Hair follicle dermal papilla cell (primary cell): ENCODE results near the gene BRCA1. TPM values are rescaled to one million over a fixed set of nuclear protein-coding genes. Genes with fewer than 3 reads are reported as not detected.

Experiments
- small RNA-seq: library from RNA; depleted of rRNA; stranded (forward); fragments of <200 nt; gene quantifications from one replicate; pipeline ENCODE3, GENCODE V24; 2012
- total RNA-seq: library from RNA; depleted of rRNA; stranded (reverse); fragments of >200 nt; gene quantifications from 2 replicates; pipeline ENCODE4 v1.2.3, GENCODE V29; 2012

Gene BRCA1
- total RNA-seq: 6.4 and 8.3 TPM in 2 replicates

GRCh38 chr17:43125133-43125966, at the start of gene BRCA1:
BRCA1 (minus strand) TSS chr17:43125364; CDS start chr17:43124096, 1,268 bp downstream.

DNA sequence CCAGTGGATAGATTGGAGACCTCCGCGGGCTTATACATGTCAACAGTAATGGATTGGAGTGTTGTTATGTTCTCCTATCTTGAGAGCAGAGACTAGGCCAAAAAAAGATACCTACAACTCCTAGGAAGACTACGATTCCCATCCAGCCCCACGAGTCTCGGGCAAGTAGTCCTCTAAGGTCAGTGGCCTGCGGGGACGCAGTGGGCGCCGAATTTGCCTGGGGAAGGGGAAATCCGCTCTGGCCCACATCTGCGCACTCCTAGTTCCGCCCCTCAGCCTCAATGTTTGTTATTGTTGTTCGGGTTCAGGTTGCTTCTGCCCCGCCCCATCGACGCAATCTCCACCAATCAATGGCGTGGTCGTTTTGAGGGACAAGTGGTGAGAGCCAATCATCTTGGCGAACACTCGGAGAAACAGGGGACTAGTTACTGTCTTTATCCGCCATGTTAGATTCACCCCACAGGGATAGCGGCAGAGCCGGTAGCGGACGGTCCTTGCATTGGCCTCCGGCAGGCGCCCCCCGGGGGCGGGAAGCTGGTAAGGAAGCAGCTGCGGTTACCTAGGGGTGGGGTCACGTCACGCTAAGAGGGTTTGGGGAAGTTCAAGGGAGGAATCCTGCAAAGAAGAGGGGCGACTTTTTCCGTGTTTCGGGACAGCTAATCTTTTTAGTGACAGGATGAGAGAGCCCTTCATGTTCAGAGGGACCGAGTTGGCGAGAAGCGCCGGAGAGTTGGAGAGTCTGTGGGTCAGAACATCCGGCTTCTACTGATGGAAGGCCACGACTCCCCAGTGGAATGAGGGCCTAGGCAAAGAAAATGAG, 45.8 kb upstream of the BRCA1 start, which contains the start of gene NBR1:
Gene NBR1, plus strand, starts transcription at position 449 of the 820 bp plus-strand sequence. CDS start 4,586 bp downstream, outside the sequence.

DNA sequence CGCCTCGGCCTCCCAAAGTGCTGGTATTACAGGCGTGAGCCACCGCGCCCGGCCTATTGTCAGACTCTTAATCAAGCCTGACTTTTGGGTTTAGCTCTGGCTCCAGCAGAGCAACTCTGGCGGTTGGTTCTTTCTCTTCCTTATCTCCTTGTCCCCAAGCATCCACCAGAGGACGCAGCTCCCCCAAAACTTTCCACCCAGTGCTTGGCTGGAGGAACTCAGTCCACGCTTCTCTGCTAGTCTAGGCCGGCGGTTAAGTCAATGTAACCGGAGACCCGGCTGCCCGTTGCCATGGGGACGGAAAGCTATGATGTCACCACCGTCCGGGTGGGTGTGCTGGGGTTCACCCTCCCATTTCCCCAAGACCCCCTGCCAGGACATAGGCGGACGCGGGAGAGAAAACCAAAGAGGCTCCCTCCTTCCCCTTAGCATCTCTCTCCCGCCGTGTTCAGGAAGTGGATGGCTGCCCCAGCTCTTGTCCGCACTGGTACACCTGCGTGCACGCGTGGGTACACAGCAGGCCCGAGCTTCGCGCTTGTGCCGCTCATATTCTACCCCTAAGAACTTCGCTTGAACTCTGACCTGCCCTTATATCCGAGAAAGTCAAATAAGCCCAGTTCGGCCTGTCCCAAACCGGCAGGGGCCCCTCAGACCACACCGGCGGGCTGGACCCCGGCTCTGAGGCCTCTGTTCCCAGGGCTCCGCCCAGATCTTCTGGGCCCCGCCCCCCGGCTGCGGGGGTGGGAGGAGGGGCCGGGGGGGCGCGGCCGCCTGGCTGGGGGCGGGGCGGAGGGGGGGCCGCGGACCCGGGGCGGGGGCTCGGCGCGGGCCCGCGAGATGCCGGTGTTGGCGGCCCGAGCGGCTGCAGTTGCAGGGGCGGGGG, 100.5 kb downstream of the BRCA1 start, which contains the start of gene RND2:
Gene RND2, plus strand, starts transcription at position 825 of the 883 bp plus-strand sequence. CDS start 117 bp downstream, outside the sequence.

DNA sequence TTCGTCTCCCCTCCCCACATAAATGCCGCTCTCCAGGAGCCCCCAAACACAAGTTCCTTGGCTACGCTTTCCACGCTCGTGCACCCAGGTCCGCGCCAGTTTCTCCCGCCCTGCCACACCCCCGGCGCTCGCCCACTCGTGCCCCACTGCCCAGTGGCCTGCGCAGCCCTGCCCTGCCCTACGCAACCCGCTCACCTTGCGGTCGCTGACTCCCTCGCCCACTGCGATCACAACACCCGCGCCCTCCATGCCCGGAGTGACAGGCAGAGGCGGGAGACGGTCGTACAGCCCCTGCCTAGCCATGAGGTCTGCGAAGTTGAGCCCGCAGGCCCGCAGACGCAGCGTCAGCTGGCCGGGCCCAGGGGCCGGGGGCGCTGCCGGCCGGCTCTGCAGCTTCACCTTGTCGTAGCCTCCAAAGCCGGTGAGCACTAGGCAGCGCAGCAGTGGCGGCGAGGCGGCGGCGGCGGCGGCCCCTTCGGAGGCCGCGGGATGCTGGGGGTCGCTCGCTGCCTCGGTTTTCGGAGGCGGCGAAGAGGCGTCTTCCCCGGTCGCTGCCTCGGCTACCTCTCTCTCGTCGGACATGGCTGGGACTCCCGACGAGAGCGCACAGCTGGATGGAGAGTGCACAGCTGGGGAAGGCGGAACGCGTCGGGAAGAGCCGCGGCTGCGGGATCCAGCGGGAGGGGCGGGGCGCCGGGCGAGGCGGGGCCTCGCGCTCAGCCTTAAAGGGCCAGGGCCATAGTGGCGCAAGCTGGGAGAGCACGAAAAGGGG, 103.2 kb downstream of the BRCA1 start, which contains the start of gene VAT1:
Gene VAT1, minus strand, starts transcription at position 645 of the 772 bp plus-strand sequence. Its CDS starts 63 bp downstream, at position 582.

DNA sequence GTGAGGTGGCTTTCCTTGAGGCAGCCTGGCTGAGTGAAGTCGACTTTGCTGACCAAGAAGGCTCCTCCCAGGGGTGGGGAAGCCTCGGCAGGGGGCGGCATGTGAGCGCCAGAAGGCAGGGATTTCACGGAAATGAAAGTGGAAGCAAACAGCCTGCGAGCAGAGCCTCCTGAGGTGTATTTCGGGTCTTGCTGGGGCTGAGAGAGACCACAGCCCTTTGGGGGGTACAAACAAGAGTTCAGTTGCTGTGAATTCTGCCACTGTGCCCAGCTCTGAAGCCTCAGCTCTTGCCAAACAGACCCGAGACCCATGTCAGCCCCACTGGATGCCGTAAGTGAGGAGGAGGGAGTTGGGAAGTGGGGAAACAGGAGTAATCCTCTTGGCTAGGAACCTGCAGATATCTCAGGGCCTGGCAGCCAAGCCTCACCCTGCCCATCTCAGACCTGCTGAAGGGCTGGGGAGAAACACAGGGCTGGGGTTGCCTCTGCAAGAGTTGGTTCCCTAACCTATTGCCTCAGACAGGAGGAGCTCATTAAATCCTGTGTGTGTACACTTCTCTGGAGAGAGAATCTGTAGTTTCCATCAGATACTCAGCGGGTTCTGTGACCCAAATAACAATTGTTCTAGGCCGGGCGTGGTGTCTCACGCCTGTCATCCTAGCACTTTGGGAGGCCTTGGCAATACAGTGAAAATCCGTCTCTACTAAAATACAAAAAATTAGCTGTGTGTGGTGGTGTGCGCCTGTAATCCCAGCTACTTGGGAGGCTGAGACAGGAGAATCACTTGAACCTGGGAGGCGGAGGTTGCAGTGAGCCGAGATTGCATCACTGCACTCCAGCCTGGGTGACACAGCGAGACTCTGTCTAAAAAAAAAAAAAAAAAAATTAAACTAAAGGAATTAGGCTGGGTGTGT, 118.3 kb downstream of the BRCA1 start, which contains the start of gene IFI35:
Gene IFI35, plus strand, starts transcription at position 146 of the 913 bp plus-strand sequence. Its CDS starts 164 bp downstream, at position 310.

GRCh38 chr17:42997984-42998938, 126.9 kb downstream of the BRCA1 start, which contains the start of gene RPL27:
RPL27 (plus strand) TSS chr17:42998419; CDS start chr17:42998751, 332 bp downstream.

Small RNAs within 50 kb of the gene (small RNA-seq; reads per million reads assigned to genes)
- gene AC060780.2 (not detected), gene AC060780.3 (not detected), gene AC135721.1 (not detected)

Other genes with a start within 250 kb of the BRCA1 start
- gene G6PC1, start 224.6 kb downstream of the BRCA1 start, total RNA-seq: not detected in 2 replicates
- 15.3 and 16.4 TPM in 2 replicates for gene AARSD1, start 160.9 kb downstream of the BRCA1 start, total RNA-seq
- not detected in 2 replicates for gene PTGES3L, start 145.3 kb downstream of the BRCA1 start, total RNA-seq
- 10.8 and 13.3 TPM in 2 replicates for gene RUNDC1, start 144.8 kb downstream of the BRCA1 start, total RNA-seq
- gene RPL27, start 126.9 kb downstream of the BRCA1 start, total RNA-seq: 404 and 600 TPM in 2 replicates
- 69.8 and 71.7 TPM in 2 replicates for gene IFI35, start 118.6 kb downstream of the BRCA1 start, total RNA-seq
- gene VAT1, start 103.0 kb downstream of the BRCA1 start, total RNA-seq: 357 and 482 TPM in 2 replicates
- 0.32 and 0.49 TPM in 2 replicates for gene RND2, start 100.1 kb downstream of the BRCA1 start, total RNA-seq
- 147 and 154 TPM in 2 replicates for gene NBR1, start 45.9 kb upstream of the BRCA1 start, total RNA-seq
- gene TMEM106A, start 86.5 kb upstream of the BRCA1 start, total RNA-seq: 10.5 and 13.7 TPM in 2 replicates
- not detected in 2 replicates for gene CCDC200, start 103.3 kb upstream of the BRCA1 start, total RNA-seq
- gene RNU2-1, start 108.6 kb upstream of the BRCA1 start, total RNA-seq: not detected in 2 replicates